KG1 (cell line): Measurements from ENCODE around the gene ITSN1.

Experiments
- DNase-seq: peaks from one replicate; lab custom pipeline; 2025; lab: John Stamatoyannopoulos, UW

ITSN1 gene

DNA sequence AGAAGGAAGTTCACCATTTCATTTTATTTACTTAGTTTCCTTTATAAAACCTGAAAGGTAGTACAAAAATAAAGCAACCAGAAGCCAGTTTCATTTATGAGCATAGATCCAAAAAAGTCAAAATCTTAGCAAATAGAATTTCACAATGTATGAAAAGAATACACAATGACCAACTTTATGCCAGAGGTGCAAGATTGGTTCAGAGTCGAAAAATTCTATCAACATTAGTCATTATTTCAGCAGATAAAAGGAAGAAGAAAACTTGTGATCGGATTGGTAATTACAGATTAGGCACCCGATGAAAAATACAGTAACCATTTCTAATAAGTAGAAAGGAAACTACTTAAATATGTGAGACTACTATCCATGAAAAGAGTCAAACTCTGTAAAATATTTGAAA is 89.1 kb downstream of the ITSN1 start:
- no peak for DNase-seq

- no peak for DNase-seq
Measured at GRCh38 chr21:33732038-33732437, 89.7 kb downstream of the ITSN1 start.

DNA sequence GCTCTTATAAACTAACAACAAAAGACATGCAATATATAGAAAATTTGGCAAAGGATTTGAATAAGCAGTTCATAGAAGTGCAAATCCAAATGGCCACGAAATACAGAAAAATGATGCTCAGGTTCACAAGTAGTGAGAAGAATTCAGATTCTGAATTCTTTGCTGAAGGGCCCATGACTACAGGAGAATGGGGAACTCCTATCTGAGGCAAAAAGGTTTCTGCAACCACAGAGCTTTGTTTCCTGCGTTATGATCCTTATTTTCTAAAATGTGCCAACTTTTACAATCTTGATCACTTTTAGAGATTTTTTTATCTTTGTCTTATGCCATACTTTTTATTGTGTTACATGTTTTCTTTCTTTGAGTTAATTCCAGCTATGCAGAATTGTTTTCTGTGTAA is 91.3 kb downstream of the ITSN1 start:
- no peak for DNase-seq

GRCh38 chr21:33734291-33734690 is 92.0 kb downstream of the ITSN1 start:
- no peak for DNase-seq

DNA sequence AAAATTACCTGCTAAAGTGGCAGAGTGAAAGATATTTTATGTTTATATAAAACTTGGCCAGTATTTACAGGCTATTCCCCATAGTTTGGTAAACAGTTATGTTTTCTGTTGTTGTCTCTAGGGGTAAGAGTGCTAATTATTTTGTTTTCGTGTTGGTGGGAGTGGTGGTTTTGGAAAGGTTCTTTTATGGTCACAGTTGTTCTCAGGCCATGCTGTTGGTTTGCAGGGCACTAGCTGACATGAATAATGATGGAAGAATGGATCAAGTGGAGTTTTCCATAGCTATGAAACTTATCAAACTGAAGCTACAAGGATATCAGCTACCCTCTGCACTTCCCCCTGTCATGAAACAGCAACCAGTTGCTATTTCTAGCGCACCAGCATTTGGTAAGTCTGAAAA is 92.5 kb downstream of the ITSN1 start:
- no peak for DNase-seq

GRCh38 chr21:33736569-33736968 is 94.3 kb downstream of the ITSN1 start:
- DNase-seq, result no peak

- no peak for DNase-seq
Measured at GRCh38 chr21:33739701-33740100, 97.4 kb downstream of the ITSN1 start.

- DNase-seq, result no peak
Measured at GRCh38 chr21:33747420-33747819, 105.1 kb downstream of the ITSN1 start.

- DNase-seq, result no peak
Measured at GRCh38 chr21:33748903-33749302, 106.6 kb downstream of the ITSN1 start.

DNA sequence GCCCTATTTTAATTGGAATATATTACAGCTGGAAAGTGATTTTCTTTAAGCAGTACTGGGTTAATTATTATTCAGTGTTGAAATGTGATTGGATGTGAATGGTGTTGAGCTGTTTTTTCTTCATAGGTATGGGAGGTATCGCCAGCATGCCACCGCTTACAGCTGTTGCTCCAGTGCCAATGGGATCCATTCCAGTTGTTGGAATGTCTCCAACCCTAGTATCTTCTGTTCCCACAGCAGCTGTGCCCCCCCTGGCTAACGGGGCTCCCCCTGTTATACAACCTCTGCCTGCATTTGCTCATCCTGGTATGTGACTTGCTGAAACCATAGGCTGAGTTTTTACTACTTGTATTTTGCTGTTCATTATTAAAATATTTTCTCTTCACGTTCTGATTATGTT is 107.7 kb downstream of the ITSN1 start:
- no peak for DNase-seq

DNA sequence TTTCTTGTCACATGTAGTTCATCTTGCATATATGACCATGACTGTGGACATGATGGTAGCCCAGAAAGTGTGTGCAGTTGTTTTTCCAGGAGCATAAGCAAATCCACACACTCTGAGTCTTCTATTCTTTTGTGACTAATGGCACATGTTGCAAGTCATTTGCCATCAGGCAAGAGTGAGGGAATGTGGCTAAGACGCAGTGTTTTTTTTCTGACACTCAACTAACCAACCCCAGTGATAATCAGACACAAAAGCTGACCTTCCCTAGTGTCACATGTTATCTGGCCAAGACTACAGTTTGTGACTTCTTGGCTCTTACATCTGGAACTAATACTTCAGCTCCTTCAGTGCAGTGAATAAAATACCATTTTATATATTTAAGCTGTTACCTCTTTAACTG is 108.8 kb downstream of the ITSN1 start:
- no peak for DNase-seq

- no peak for DNase-seq
Measured at GRCh38 chr21:33751533-33751932, 109.2 kb downstream of the ITSN1 start.

- no peak for DNase-seq
Measured at GRCh38 chr21:33752260-33752659, 110.0 kb downstream of the ITSN1 start.

- DNase-seq, result no peak
Measured at GRCh38 chr21:33753886-33754285, 111.6 kb downstream of the ITSN1 start.

DNA sequence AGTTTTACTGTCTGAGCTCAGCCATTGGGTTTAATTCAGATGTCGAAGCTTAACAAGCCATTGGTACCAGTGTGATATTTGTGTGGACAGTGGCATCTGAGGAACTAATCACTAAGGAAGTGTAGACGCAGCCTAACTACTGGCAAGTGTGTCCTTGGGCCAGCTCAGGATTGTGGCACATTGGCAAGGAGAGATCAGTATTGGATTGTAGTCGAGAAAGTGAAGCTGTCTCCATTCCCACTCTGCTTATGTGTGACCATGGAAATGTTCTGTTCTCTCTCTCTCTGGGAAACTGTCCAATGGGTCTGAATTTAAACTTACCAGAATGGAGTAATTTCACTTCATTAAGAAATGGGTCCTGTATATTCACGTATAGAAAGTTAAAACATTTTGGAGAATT is 112.2 kb downstream of the ITSN1 start:
- DNase-seq, result no peak

DNA sequence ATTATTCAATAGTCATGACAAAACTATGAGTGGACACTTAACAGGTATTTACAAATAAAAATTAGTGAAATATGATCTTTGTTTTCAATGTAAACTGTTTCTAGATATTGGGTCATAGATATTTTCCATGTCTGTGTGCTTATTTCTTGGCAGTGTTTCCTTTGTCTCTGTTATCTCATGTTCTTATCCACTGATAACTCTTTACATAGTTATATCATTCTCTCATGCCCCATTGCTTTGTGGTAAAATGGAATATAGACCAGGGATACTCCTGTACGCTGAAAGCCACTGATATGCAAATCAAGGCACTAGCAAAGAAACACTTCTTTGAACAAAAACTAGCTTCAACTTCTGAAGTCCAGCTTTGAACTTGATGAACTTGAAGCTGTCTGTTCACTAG is 113.1 kb downstream of the ITSN1 start:
- DNase-seq, result no peak

DNA sequence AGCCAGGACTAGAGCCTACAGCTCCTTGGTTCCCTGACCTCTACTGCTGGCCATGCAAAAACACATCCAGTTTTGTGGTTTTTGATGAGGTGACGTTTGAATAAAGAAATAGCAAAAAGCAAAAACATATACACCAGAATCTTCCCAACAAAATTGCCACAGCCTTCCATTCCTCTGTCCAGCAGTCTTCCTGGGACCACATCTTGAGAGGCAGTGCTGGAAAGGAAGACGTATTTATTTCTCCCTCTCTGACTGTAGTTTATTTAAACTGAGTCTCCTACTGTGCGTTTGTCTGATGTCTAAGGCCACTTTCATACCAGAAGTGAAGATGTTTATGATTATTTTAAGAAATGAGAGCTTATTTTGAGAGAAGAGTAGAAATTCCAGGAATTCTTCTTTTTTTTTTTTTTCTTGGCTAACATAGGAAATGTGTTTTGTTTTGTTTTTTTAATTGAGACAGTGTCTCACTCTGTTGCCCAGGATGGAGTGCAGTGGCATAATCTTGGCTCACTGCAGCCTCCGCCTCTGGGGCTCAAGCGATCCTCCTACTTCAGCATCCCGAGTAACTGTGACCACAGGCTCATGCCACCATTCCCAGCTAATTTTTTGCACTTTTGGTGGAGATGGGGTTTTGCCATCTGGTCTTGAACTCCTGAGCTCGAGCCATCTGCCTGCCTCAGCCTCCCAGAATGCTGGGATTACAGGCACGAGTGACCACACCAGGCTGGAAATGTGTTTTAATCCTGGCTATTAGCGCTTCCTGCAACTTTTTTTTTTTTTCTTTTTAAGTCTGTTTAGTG is 118.5 kb downstream of the ITSN1 start:
- DNase-seq, result no peak

- DNase-seq, result no peak
Measured at GRCh38 chr21:33761441-33762036, 119.2 kb downstream of the ITSN1 start.

DNA sequence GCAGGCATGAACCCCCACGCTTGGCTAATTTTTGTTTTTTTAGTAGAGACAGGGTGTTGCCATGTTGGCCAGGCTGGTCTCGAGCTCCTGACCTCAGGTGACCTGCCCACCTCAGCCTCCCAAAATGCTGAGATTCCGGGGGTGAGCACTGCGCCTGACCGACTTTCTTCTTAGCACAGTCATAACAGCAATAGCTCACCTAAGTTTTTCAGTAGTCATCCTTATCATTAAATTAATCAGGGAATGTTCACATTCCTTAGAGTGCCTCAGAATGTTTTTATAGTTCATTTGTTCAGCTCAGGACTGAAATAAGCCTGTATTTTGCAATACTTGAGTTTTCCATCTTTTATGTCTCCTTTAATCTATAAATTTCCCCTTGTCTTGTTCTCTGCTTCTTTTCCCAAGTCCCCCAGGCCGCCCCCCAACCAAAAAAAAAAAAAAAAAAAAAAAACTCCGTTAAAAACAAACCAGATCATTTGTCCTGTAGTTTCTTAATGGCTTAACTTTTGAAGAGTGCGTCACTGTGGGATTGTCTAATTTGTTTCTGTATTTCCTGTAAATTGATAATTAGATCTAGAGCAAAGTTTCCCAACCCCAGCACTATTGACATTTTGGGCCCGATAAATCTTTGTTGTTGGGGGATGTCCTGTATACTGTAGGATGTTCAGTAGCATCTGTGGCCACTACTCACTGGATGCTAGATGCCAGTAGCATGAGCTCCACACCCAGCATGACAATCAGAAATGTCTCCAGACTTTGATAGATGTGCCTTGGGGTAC is 120.7 kb downstream of the ITSN1 start:
- DNase-seq, result no peak

GRCh38 chr21:33763582-33763899 is 121.2 kb downstream of the ITSN1 start:
- DNase-seq, result no peak

- DNase-seq, result no peak
Measured at GRCh38 chr21:33767236-33767635, 124.9 kb downstream of the ITSN1 start.

- DNase-seq, result no peak
Measured at GRCh38 chr21:33767960-33768359, 125.7 kb downstream of the ITSN1 start.

DNA sequence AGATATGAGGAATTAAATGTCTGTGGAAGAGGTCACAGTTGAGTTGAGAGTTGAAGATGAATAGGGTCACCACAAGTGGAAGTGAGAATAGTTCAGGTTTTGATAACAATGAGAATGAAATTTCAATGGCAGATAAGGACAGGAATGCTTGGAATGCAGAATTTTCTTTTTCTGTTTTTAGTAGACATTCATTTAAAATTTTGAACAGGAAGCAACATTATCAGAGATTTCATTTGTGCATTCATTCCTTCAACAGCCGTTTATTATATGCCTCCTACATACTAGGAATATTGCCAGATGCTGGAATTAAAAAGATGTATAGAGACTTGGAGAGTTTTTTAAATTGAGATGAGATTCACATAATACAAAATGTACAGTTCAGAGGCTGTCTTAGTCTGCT is 126.8 kb downstream of the ITSN1 start:
- DNase-seq, result no peak
